GM23248 (cell line): ENCODE measurements around the gene ADGRV1.

ENCODE experiments used
- EZH2 ChIP-seq: fragments of 200-600 bp; sonication (generic); IDR thresholded peaks from 2 replicates; pipeline ENCODE4 v1.6.1; 2018; ENCODE audit warnings: antibody characterized with exemption, mild to moderate bottlenecking; ENCODE audit not compliant: insufficient read depth, poor library complexity, severe bottlenecking
- EZH2phosphoT487 ChIP-seq: fragments of 200-600 bp; sonication (generic); IDR thresholded peaks from 2 replicates; pipeline ENCODE4 v1.6.1; 2018; ENCODE audit warnings: antibody characterized with exemption, moderate library complexity, mild to moderate bottlenecking, low read depth; ENCODE audit not compliant: insufficient read depth

DNA sequence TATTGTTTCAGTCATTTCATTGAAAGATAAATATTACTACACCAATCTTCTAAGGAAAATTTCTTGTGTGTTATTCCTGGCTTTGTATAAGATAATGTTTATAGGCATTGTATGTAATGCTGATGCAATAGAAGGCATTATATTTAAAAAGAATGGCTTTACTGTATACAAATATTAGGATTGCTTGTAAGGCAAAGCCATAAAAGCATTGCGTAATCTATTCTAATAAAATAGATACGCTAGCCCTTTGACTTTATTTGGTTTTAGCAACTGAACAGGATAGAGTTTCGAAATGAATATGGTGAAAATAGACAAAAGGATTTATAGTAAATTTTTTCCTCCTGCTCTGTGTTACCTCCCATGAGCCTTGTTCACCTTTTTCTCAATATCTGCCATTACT, 23.7 kb upstream of the ADGRV1 start:
- TF ChIP-seq EZH2phosphoT487: no peak
- TF ChIP-seq EZH2: no peak
